HL-60 (cell line): ENCODE measurements around the gene PSMG3.

Experiments used
- TF ChIP-seq, protein P1 (sequence below): IDR thresholded peaks from one replicate; pipeline ENCODE4 v1.5.1; 2011; ENCODE audit warnings: low read length, control low read depth, inconsistent platforms; ENCODE audit not compliant: insufficient read depth
- TF ChIP-seq, protein P2 (sequence below): IDR thresholded peaks from 2 replicates; pipeline ENCODE4 v1.6.1; 2012; ENCODE audit warnings: low read depth; ENCODE audit not compliant: insufficient replicate concordance

GRCh38 chr7:1562597-1563051 is 7.2 kb downstream of the PSMG3 start:
- TF ChIP-seq, protein P1, sequence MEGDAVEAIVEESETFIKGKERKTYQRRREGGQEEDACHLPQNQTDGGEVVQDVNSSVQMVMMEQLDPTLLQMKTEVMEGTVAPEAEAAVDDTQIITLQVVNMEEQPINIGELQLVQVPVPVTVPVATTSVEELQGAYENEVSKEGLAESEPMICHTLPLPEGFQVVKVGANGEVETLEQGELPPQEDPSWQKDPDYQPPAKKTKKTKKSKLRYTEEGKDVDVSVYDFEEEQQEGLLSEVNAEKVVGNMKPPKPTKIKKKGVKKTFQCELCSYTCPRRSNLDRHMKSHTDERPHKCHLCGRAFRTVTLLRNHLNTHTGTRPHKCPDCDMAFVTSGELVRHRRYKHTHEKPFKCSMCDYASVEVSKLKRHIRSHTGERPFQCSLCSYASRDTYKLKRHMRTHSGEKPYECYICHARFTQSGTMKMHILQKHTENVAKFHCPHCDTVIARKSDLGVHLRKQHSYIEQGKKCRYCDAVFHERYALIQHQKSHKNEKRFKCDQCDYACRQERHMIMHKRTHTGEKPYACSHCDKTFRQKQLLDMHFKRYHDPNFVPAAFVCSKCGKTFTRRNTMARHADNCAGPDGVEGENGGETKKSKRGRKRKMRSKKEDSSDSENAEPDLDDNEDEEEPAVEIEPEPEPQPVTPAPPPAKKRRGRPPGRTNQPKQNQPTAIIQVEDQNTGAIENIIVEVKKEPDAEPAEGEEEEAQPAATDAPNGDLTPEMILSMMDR, result no peak
- TF ChIP-seq, protein P2, sequence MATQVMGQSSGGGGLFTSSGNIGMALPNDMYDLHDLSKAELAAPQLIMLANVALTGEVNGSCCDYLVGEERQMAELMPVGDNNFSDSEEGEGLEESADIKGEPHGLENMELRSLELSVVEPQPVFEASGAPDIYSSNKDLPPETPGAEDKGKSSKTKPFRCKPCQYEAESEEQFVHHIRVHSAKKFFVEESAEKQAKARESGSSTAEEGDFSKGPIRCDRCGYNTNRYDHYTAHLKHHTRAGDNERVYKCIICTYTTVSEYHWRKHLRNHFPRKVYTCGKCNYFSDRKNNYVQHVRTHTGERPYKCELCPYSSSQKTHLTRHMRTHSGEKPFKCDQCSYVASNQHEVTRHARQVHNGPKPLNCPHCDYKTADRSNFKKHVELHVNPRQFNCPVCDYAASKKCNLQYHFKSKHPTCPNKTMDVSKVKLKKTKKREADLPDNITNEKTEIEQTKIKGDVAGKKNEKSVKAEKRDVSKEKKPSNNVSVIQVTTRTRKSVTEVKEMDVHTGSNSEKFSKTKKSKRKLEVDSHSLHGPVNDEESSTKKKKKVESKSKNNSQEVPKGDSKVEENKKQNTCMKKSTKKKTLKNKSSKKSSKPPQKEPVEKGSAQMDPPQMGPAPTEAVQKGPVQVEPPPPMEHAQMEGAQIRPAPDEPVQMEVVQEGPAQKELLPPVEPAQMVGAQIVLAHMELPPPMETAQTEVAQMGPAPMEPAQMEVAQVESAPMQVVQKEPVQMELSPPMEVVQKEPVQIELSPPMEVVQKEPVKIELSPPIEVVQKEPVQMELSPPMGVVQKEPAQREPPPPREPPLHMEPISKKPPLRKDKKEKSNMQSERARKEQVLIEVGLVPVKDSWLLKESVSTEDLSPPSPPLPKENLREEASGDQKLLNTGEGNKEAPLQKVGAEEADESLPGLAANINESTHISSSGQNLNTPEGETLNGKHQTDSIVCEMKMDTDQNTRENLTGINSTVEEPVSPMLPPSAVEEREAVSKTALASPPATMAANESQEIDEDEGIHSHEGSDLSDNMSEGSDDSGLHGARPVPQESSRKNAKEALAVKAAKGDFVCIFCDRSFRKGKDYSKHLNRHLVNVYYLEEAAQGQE, result no peak
